Large intestine (tissue), 3 donors: ENCODE measurements around the gene CYSLTR2. TPM values are rescaled to one million over a fixed set of nuclear protein-coding genes. Genes with fewer than 3 reads are reported as not detected.
A peak's percentile ranks its signal among the peaks of the same experiment; 100 is the strongest.
"Not testable (repeated sequence)": the region's sequence is repeated elsewhere in the genome, so short reads cannot be mapped to it uniquely, and the experiment has no call there.

Experiments used
- DNase-seq, 2 donors: peaks; one replicate each; pipeline versions ENCODE4 v3.0.0 to v3.0.0-alpha.2; 2013
- H3K27ac ChIP-seq: one replicate; pipeline ENCODE4 v1.5.1; 2013; ENCODE audit warnings: low read length
- H3K27me3 ChIP-seq: 2 replicates; pipeline ENCODE4 v1.6.1; 2013; ENCODE audit warnings: low read length; ENCODE audit not compliant: control insufficient read depth, insufficient read depth
- H3K36me3 ChIP-seq: 2 replicates; pipeline ENCODE4 v1.6.1; 2013; ENCODE audit warnings: low read length; ENCODE audit not compliant: control insufficient read depth, insufficient read depth
- H3K4me1 ChIP-seq: one replicate; pipeline ENCODE4 v1.6.1; 2013; ENCODE audit warnings: low read length; ENCODE audit not compliant: control insufficient read depth, insufficient read depth
- H3K4me3 ChIP-seq: one replicate; pipeline ENCODE4 v1.5.1; 2013; ENCODE audit warnings: low read length
- H3K9me3 ChIP-seq: one replicate; pipeline ENCODE4 v1.6.1; 2013; ENCODE audit warnings: mild to moderate bottlenecking, low read depth, low read length, moderate library complexity; ENCODE audit not compliant: control insufficient read depth
- WGBS: methylation state at CpG from one replicate; pipeline ENCODE4 v1.1.5; 2013; ENCODE audit warnings: low lambda C conversion rate; ENCODE audit not compliant: insufficient coverage; 5-methylcytosine and 5-hydroxymethylcytosine counted together
- polyA plus RNA-seq: library from polyadenylated mRNA; unstranded; fragments of 120-200 nt; gene quantifications from one replicate; pipeline ENCODE4 v1.2.1, GENCODE V29; 2013

CYSLTR2 gene
- polyA plus RNA-seq, 1 donor = 3.5 TPM

- Histone ChIP-seq H3K4me3 (no peak overlapping the region), H3K4me1 (no peaks in the 10 kb centered on the region), H3K36me3 (no peaks in the 10 kb centered on the region), H3K27me3 (no peaks in the 10 kb centered on the region), H3K27ac (no peak overlapping the region), H3K9me3 (no peaks in the 10 kb centered on the region)
- DNase-seq = no peak
- WGBS = no CpG with 5 or more reads among the region's 1 CpG
Observed at GRCh38 chr13:48681905-48682304, 28.2 kb downstream of the CYSLTR2 start.

GRCh38 chr13:48682436-48682835 is 28.7 kb downstream of the CYSLTR2 start:
- Histone ChIP-seq H3K36me3 (no peaks in the 10 kb centered on the region), H3K4me1 (no peaks in the 10 kb centered on the region), H3K4me3 (no peak overlapping the region), H3K9me3 (no peaks in the 10 kb centered on the region), H3K27ac (no peak overlapping the region), H3K27me3 (no peaks in the 10 kb centered on the region)
- DNase-seq = no peak
- 83% methylated on average over 1 of the region's 2 CpGs for WGBS

GRCh38 chr13:48686636-48687210 is 33.0 kb downstream of the CYSLTR2 start:
- Histone ChIP-seq H3K27ac (no peak overlapping the region), H3K4me1 (no peaks in the 10 kb centered on the region), H3K4me3 (no peak overlapping the region), H3K27me3 (no peaks in the 10 kb centered on the region), H3K36me3 (no peaks in the 10 kb centered on the region), H3K9me3 (no peaks in the 10 kb centered on the region)
- no CpG with 5 or more reads among the region's 3 CpGs for WGBS
- DNase-seq = no peak

- H3K9me3 ChIP-seq = no peaks in the 10 kb centered on the region
Observed at GRCh38 chr13:48687249-48687648, 33.5 kb downstream of the CYSLTR2 start.

GRCh38 chr13:48693998-48694397 is 40.3 kb downstream of the CYSLTR2 start:
- Histone ChIP-seq H3K27ac (no peak overlapping the region), H3K36me3 (no peaks in the 10 kb centered on the region), H3K9me3 (peaks cover 5% of the 10 kb centered on the region), H3K4me3 (no peak overlapping the region), H3K27me3 (no peaks in the 10 kb centered on the region), H3K4me1 (peaks cover 6% of the 10 kb centered on the region)
- peak; percentile 12 to 66 for DNase-seq
- 14% methylated on average over 2 of the region's 3 CpGs for WGBS

More at GRCh38 chr13:48687249-48687648, 33.5 kb downstream of the CYSLTR2 start:
- Histone ChIP-seq H3K27me3 (no peaks in the 10 kb centered on the region), H3K4me1 (no peaks in the 10 kb centered on the region), H3K36me3 (no peaks in the 10 kb centered on the region), H3K27ac (no peak overlapping the region), H3K4me3 (no peak overlapping the region)
- WGBS = 100% methylated on average over 1 of the region's 3 CpGs
- DNase-seq = no peak

- H3K27me3 ChIP-seq = no peaks in the 10 kb centered on the region
- no peak overlapping the region for H3K4me3 ChIP-seq
- no peaks in the 10 kb centered on the region for H3K36me3 ChIP-seq
- DNase-seq = no peak
- WGBS = 89% methylated on average over 1 of the region's 2 CpGs
- H3K27ac ChIP-seq = no peak overlapping the region
- peaks cover 5% of the 10 kb centered on the region for H3K9me3 ChIP-seq
- peaks cover 6% of the 10 kb centered on the region for H3K4me1 ChIP-seq
Observed at GRCh38 chr13:48695776-48696175, 42.0 kb downstream of the CYSLTR2 start.

- no CpG with 5 or more reads among the region's 12 CpGs for WGBS
- H3K36me3 ChIP-seq, H3K27ac ChIP-seq, H3K4me1 ChIP-seq, H3K27me3 ChIP-seq, H3K4me3 ChIP-seq, H3K9me3 ChIP-seq, DNase-seq: not testable (repeated sequence)
Observed at GRCh38 chr13:48696676-48697075, 42.9 kb downstream of the CYSLTR2 start.

GRCh38 chr13:48707405-48707804 is 53.7 kb downstream of the CYSLTR2 start:
- Histone ChIP-seq H3K9me3 (no peaks in the 10 kb centered on the region), H3K27ac (no peak overlapping the region), H3K27me3 (no peaks in the 10 kb centered on the region), H3K4me1 (no peaks in the 10 kb centered on the region), H3K36me3 (no peaks in the 10 kb centered on the region), H3K4me3 (no peak overlapping the region)
- WGBS = 90% methylated on average over 2 of the region's 5 CpGs
- no peak for DNase-seq

GRCh38 chr13:48708764-48709163 is 55.0 kb downstream of the CYSLTR2 start:
- Histone ChIP-seq H3K27me3 (no peaks in the 10 kb centered on the region), H3K36me3 (no peaks in the 10 kb centered on the region), H3K4me3 (no peak overlapping the region), H3K4me1 (no peaks in the 10 kb centered on the region), H3K27ac (no peak overlapping the region), H3K9me3 (no peaks in the 10 kb centered on the region)
- WGBS = no CpG with 5 or more reads among the region's 1 CpG
- DNase-seq = no peak

- Histone ChIP-seq H3K9me3 (no peaks in the 10 kb centered on the region), H3K4me3 (no peak overlapping the region), H3K27ac (no peak overlapping the region), H3K27me3 (no peaks in the 10 kb centered on the region), H3K36me3 (no peaks in the 10 kb centered on the region), H3K4me1 (no peaks in the 10 kb centered on the region)
- WGBS = no CpG with 5 or more reads among the region's 2 CpGs
- no peak for DNase-seq
Observed at GRCh38 chr13:48709213-48709612, 55.5 kb downstream of the CYSLTR2 start.

- Histone ChIP-seq H3K4me3 (no peak overlapping the region), H3K4me1 (no peaks in the 10 kb centered on the region), H3K27me3 (no peaks in the 10 kb centered on the region), H3K9me3 (no peaks in the 10 kb centered on the region), H3K27ac (no peak overlapping the region), H3K36me3 (no peaks in the 10 kb centered on the region)
- WGBS = no CpG with 5 or more reads among the region's 1 CpG
- no peak for DNase-seq
Observed at GRCh38 chr13:48710160-48710559, 56.4 kb downstream of the CYSLTR2 start.
